ENCODE measurements around the gene ZNF827. TPM values are rescaled to one million over a fixed set of nuclear protein-coding genes. Genes with fewer than 3 reads are reported as not detected.

ZNF827 gene
- total RNA-seq, 1 donor from 2014 or later, result 19.5 TPM

GRCh38 chr4:145808021-145808650 lies 130.5 kb downstream of the ZNF827 start:
- no peak for TF ChIP-seq CTCF (IDR thresholded peaks at IDR 0.05)
- DNase-seq (ENCODE audit: low spot score in 2 of 2), result no peak
- Histone ChIP-seq H3K36me3 (no peaks in the 10 kb centered on the region), H3K9me3 (no peaks in the 10 kb centered on the region), H3K27ac (no peak overlapping the region), H3K4me3 (no peak overlapping the region), H3K4me1 (peaks cover 0 to 8% of the 10 kb centered on the region in 2 donors), H3K27me3 (no peaks in the 10 kb centered on the region)
- intact Hi-C loops (cut with DNase I), result no loop called here

- Histone ChIP-seq H3K4me1 (peaks cover 0 to 8% of the 10 kb centered on the region in 2 donors), H3K36me3 (no peaks in the 10 kb centered on the region), H3K27ac (no peak overlapping the region), H3K4me3 (no peak overlapping the region), H3K9me3 (no peaks in the 10 kb centered on the region), H3K27me3 (no peaks in the 10 kb centered on the region)
- intact Hi-C loops (cut with DNase I), result loop anchor here (2.0 kb wide), 1 partner anchor 71 kb away; no protein-coding TSS in a partner anchor
- no peak for DNase-seq (ENCODE audit: low spot score in 2 of 2)
- no peak for TF ChIP-seq CTCF (IDR thresholded peaks at IDR 0.05)
These were observed 133.1 kb downstream of the ZNF827 start for GRCh38 chr4:145805490-145805889.

- H3K9me3 ChIP-seq, result no peaks in the 10 kb centered on the region
- H3K27ac ChIP-seq, result peak overlapping the region in 1 of 2 donors; percentile 41
- no peaks in the 10 kb centered on the region for H3K27me3 ChIP-seq
- H3K4me3 ChIP-seq, result no peak overlapping the region
- no peak for TF ChIP-seq CTCF (IDR thresholded peaks at IDR 0.05)
- intact Hi-C loops (cut with DNase I), result loop anchor here (2.0 kb wide), 1 partner anchor 69 kb away; no protein-coding TSS in a partner anchor
- H3K36me3 ChIP-seq, result no peaks in the 10 kb centered on the region
- no peak for DNase-seq (ENCODE audit: low spot score in 2 of 2)
- H3K4me1 ChIP-seq, result peaks cover 0 to 8% of the 10 kb centered on the region in 2 donors
These were observed 134.5 kb downstream of the ZNF827 start for GRCh38 chr4:145804116-145804515.

- H3K9me3 ChIP-seq, result no peaks in the 10 kb centered on the region
- no peaks in the 10 kb centered on the region for H3K4me1 ChIP-seq
- DNase-seq (ENCODE audit: low spot score in 2 of 2), result no peak
- H3K27ac ChIP-seq, result no peak overlapping the region
- intact Hi-C loops (cut with DNase I), result no loop called here
- TF ChIP-seq CTCF (IDR thresholded peaks at IDR 0.05), result no peak
- no peaks in the 10 kb centered on the region for H3K36me3 ChIP-seq
- no peak overlapping the region for H3K4me3 ChIP-seq
- no peaks in the 10 kb centered on the region for H3K27me3 ChIP-seq
These were observed 139.4 kb downstream of the ZNF827 start for GRCh38 chr4:145799223-145799622.

- Histone ChIP-seq H3K4me1 (no peaks in the 10 kb centered on the region), H3K27me3 (no peaks in the 10 kb centered on the region), H3K27ac (no peak overlapping the region), H3K9me3 (no peaks in the 10 kb centered on the region), H3K4me3 (no peak overlapping the region), H3K36me3 (no peaks in the 10 kb centered on the region)
- intact Hi-C loops (cut with DNase I), result no loop called here
- TF ChIP-seq CTCF (IDR thresholded peaks at IDR 0.05), result no peak
- DNase-seq (ENCODE audit: low spot score in 2 of 2), result no peak
These were observed 141.3 kb downstream of the ZNF827 start for GRCh38 chr4:145797278-145797677.

Measured in ascending aorta (tissue), 2 donors.